ENCODE measurements around the gene ZSWIM6.

Gene ZSWIM6

DNA sequence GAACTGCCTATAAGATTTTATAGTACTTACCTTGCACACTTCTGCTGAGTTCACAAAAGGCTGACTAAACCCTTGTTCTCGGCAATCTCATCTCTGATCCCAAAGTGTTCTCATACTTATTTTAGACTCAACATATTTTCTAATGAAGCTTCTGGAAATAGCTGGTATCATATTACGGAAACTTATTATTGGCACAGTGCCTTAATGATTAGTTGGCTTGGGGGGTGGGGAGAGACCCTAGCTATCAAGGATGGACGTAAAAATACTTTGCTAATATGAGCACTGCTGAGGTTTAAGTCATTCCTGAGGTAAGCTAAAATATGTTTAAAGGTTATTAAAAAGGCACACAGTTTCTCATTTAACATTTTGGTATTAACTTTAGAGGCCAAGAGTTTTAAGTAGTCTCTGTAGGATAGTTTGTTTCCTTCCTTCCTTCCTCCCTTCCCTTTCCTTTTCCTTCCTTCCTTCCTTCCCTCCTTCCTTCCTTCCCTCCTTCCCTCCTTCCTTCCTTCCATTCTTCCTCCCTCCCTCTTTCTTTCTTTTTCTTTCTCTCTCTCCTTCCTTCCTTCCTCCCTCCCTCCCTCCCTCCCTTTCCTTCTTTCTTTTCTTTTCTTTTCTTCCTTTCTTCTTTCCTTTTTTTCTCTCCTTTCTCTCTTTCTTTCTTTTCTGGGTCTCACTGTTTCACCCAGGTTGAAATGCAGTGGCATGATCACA lies 31.5 kb downstream of the ZSWIM6 start:
- Histone ChIP-seq H3K36me3 (replicated peaks) (no peaks in the 10 kb centered on the region), H3K27ac (no peak overlapping the region), H3K27me3 (replicated peaks) (no peaks in the 10 kb centered on the region), H3K4me3 (ENCODE audit: low read depth, low read length) (no peak overlapping the region)
- TF ChIP-seq, protein P1, sequence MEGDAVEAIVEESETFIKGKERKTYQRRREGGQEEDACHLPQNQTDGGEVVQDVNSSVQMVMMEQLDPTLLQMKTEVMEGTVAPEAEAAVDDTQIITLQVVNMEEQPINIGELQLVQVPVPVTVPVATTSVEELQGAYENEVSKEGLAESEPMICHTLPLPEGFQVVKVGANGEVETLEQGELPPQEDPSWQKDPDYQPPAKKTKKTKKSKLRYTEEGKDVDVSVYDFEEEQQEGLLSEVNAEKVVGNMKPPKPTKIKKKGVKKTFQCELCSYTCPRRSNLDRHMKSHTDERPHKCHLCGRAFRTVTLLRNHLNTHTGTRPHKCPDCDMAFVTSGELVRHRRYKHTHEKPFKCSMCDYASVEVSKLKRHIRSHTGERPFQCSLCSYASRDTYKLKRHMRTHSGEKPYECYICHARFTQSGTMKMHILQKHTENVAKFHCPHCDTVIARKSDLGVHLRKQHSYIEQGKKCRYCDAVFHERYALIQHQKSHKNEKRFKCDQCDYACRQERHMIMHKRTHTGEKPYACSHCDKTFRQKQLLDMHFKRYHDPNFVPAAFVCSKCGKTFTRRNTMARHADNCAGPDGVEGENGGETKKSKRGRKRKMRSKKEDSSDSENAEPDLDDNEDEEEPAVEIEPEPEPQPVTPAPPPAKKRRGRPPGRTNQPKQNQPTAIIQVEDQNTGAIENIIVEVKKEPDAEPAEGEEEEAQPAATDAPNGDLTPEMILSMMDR (IDR thresholded peaks at IDR 0.05; ENCODE audit: low read depth, low read length, missing control alignments) = no peak
- DNase-seq = no peak
- in situ Hi-C loops (cut with HindIII; ENCODE audit: low pct_ligation_motif_present, low sequenced_read_pairs) = no loop called here

DNA sequence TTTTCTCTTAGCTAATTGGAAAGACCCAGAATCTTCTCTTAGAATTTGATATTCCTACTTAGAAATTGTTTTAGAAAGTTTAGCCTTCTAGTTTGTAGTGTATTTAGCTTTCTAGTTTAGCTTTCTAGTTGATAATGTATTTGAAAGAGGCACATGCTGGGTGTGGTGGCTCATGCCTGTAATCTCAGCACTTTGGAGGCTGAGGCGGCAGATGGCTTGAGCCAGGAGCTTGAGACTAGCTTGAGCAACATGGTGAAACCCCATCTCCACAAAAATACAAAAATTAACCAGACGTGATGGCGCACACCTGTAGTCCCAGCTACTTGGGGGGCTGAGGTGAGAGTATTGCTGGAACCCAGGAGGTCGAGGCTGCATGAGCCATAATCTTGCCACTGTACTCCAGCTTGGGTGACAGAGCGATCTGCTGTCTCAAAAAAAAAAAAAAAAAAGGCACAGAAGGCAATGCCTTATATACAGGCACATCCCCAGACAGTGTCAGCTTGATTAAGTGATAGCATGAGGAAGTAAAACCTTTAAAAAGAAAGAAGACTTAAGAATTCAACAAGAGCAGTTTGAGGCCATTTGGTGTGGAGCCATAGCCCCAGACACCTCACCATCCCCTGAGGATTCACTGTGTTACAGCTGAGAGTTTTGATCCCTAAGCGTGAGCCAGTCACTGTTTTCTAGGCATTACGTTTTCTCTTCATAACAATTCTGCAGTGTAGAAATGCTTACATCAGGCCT lies 34.6 kb downstream of the ZSWIM6 start:
- TF ChIP-seq, protein P1 (IDR thresholded peaks at IDR 0.05; ENCODE audit: low read depth, low read length, missing control alignments) = no peak
- H3K27ac ChIP-seq = no peak overlapping the region
- DNase-seq = no peak

DNA sequence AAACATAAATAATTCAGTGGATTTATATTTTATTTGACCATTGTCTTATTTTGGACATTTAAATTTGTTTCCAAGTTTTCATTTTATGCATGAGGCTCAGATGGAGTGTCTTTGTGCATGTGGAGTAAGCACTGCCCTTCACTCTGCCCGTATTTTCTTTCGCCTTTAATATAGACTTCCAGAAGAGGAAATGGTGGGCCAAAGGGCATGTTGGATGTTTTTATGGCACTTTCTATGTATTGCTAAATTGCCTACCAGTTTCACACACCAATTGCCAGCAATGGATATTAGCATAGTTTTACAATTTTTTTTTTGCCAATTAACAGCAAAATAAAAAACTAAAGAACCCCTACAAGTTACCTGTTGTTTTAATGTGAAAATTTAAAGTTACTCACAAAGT lies 38.4 kb downstream of the ZSWIM6 start:
- in situ Hi-C loops (cut with HindIII; ENCODE audit: low pct_ligation_motif_present, low sequenced_read_pairs) = no loop called here
- H3K27me3 ChIP-seq (replicated peaks) = no peaks in the 10 kb centered on the region
- TF ChIP-seq, protein P1 (IDR thresholded peaks at IDR 0.05; ENCODE audit: low read depth, low read length, missing control alignments) = no peak

More for the DNA sequence above, 34.6 kb downstream of the ZSWIM6 start:
- Histone ChIP-seq H3K27me3 (replicated peaks) (no peaks in the 10 kb centered on the region), H3K36me3 (replicated peaks) (no peaks in the 10 kb centered on the region), H3K4me3 (ENCODE audit: low read depth, low read length) (no peak overlapping the region)
- in situ Hi-C loops (cut with HindIII; ENCODE audit: low pct_ligation_motif_present, low sequenced_read_pairs) = no loop called here

DNA sequence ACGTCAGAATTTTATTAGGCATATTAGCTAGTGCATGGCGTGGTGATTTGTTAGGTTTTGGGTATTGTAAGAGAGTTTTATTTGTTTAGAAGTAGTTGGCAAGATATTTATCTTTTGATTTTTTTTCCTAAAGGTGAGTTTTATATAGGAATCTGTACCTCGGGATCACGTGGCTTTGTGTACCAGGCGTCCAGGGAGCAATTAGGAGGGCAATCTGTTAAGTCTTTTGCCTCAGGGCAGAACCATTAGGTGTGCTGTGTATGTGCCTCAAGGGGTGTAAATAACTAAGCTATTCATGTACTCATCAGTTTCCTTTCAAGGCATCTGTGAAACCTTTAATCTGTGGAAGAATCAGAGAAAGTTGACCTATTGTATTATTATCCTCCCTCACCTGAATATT lies 39.4 kb downstream of the ZSWIM6 start:
- in situ Hi-C loops (cut with HindIII; ENCODE audit: low pct_ligation_motif_present, low sequenced_read_pairs) = no loop called here
- H3K36me3 ChIP-seq (replicated peaks) = no peaks in the 10 kb centered on the region
- H3K27me3 ChIP-seq (replicated peaks) = no peaks in the 10 kb centered on the region
- H3K27ac ChIP-seq = no peak overlapping the region
- TF ChIP-seq, protein P1 (IDR thresholded peaks at IDR 0.05; ENCODE audit: low read depth, low read length, missing control alignments) = no peak
- no peak overlapping the region for H3K4me3 ChIP-seq (ENCODE audit: low read depth, low read length)
- no peak for DNase-seq

More for the DNA sequence above, 38.4 kb downstream of the ZSWIM6 start:
- H3K27ac ChIP-seq = no peak overlapping the region
- DNase-seq = no peak
- H3K36me3 ChIP-seq (replicated peaks) = no peaks in the 10 kb centered on the region
- H3K4me3 ChIP-seq (ENCODE audit: low read depth, low read length) = no peak overlapping the region

DNA sequence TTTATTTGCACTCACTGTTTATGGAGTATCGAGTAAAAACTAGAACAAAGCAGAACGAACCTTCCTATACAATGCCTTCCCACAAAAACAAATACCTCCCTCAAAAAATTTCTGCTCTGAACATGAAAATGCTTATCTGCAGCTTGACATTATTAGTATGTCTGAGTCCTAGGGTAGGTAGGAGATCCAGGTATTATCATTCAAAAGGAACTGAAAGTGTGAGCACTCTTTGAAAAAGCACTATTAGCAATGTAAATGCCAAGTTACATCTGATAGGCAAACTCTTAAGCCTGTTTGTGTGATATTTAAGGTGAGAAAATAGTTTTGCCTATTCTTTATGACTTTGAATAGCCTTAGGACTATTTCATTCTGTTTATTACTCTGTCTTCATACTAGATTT lies 47.6 kb downstream of the ZSWIM6 start:
- Histone ChIP-seq H3K27me3 (replicated peaks) (no peaks in the 10 kb centered on the region), H3K4me3 (ENCODE audit: low read depth, low read length) (no peak overlapping the region), H3K27ac (no peak overlapping the region), H3K36me3 (replicated peaks) (no peaks in the 10 kb centered on the region)
- in situ Hi-C loops (cut with HindIII; ENCODE audit: low pct_ligation_motif_present, low sequenced_read_pairs) = no loop called here
- DNase-seq = no peak
- TF ChIP-seq, protein P1 (IDR thresholded peaks at IDR 0.05; ENCODE audit: low read depth, low read length, missing control alignments) = no peak

Data from brain microvascular endothelial cell (primary cell).